ENCODE data around the gene TMX1.

Gene TMX1

DNA sequence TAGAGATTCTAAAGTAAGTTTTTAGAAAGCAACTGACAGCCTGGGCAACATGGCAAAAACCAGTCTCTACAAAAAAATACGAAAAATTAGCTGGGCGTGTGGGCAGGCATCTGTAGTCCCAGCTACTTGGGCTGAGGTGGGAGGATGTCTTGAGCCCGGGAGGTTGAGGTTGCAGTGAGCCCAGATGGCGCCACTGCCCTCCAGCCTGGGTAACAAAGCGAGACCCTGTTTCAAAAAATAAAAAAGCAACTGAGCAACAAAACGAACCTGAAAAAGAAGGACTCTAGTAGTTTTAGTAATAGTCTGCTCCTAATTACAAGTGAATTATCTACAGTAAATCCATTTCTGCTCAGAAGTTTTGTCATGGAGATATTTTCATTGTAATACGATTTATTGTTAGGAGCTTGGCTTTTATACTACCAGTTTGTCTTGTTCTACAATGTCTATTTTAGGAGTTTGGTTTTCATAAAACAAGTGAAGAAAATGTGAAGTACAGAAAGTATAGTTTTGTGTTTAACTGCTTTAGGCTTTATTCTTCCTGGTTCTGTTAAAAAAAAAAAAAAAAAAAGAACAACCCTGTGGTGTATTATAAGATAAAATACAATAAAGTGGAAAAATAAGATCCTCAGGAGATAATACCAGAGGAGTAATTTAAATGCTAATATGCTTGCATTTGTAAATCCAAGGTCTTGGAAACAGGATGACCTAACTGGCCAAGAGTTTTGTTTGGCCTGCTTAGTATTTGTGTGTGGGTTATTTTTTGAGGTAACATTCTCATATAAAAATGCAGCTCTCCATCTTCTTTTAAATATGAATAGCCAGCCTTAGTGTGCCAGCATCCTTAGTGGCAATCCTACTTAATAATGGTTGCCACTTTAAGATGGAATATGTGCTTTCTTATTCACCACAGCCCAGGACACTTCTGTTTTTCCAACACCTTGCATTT lies 2.8 kb downstream of the TMX1 start:
- no peak for DNase-seq (ENCODE audit: low read depth in 3 of 3, low spot score in 1 of 3)

DNA sequence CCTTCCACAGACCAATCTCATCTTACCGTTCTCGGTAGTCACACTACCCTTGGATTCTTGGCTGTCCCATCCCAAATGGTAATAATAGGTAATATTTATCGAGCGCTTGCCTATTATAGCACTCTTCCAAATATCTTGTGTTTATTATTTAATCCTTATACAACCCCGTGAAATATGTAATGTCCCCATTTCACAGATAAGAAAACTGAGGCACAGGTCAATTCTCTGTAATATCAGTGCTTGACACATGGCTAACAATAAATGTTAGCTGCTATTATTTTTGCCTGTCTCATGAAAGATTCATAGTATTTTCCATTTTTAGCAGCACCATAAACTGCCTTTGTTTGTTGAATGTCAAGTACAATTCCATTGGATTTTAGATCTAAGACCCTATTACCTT lies 4.5 kb downstream of the TMX1 start:
- DNase-seq (ENCODE audit: low read depth in 3 of 3, low spot score in 1 of 3): no peak

DNA sequence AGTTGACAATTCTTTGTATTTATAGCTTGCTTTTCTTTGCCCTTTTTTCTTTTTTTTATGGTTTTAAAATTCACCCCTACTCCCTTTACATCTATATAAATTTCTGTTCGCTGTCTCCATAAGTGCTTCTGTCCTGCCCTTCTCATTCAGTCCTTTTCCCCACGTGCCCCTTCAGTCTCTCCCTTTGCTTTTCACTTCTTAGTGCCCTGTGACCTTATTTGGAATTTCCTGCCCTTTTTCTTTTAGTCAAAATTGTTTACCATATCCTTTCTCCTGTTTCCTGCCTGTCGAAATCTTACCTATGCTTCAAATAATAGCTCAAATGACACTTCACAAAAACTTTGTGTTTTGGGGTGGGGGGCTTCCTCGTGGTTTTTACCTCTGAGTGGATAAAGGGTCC lies 6.0 kb downstream of the TMX1 start:
- no peak for DNase-seq (ENCODE audit: low read depth in 3 of 3, low spot score in 1 of 3)

DNA sequence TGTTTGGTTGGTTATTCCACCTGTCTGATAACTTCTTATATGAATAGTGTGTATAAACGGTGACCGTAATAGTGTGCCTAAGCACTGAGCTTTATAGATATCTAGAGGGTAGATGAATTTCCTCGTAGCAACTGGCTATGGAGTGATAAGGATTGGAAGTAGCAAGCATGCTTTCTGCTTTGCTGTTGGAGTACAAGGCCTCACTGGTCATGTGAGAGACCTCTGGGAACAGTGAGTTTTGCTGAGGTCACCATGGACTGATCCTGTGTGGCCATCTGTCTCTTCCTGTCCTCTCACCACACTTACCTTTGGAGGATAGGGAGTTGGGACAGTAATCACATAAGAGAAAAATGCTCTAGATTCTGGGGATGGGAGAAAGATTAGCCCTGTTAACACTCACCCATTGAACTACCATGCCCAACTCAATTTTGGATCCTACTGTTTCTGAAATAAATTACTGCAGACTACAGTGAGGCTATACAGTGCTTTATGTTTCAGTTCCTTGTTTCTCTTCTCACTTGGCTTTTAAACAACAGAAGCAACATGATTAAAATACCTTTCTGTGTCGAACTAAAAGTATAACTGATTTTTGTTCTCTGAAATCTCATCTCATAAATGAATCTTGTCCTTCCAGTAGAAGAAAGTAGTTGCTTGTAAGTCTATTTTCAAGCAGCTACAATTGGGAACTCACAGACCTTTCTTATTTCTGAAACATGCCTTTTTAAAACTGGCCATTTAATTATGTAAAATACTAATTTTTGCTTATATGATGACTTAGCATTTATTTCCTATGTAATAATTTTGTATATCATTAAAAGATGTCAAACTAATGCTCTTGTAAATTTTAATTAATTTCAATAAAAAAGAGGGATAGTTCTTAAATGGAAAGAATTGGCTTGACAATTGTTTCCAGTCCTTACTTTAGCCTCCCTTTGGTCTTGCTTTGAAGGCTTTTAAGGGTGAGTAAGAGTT lies 8.3 kb downstream of the TMX1 start:
- no peak for DNase-seq (ENCODE audit: low read depth in 3 of 3, low spot score in 1 of 3)

DNA sequence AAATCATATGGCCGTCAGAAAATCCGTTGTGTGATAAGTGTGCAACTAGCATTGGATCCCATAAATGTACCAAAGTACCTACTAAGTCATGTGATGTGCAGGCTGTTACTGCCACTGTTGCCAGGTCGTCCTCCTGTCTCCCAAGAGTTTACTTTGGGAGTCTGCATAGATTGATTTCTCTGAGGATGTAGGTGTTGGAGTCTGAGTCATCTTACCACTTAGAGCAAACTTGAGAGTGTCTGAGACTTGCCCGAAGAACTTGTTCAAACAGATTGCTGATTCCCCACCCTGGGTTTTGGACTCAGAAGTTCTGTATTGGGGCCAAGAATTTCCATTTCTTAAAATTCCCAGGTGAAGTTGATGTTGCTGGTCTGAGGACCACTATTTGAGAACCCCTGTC lies 11.4 kb downstream of the TMX1 start:
- no peak for DNase-seq (ENCODE audit: low read depth in 3 of 3, low spot score in 1 of 3)

DNA sequence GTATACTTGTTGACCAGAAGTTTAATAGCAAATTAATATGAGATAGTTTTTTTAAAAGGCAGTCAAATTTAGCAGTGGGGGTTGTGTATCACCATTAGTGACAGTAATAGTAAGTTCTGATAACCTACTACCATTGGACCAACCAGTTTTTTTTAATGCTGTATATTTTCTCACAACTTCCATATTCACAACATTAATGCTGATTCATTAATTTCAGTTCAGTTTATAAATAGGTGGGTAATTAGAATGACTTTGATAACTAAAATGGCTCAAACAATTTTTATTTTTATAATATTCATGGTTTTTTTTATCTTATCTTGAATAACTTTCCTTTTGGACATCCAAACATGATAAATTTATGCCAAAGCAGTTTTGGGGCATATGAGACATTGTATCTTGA lies 13.8 kb downstream of the TMX1 start:
- no peak for DNase-seq (ENCODE audit: low read depth in 3 of 3, low spot score in 1 of 3)

DNA sequence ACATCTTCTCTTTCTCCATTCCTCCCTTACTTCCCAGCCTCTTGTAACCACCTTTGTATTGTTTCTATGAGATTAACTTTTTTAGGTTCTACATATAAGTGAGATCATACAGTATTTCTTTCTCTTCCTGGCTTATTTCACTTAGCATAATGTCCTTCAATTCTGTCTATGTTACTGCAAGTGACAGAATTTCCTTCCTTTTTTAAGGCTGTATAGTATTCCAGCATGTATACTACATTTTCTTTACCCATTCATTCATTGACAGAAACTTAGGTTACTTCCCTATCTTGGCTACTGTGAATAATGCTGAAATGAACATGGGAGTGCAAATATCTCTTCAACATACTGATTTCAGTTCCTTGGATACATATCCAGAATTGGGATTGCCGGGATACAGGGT lies 18.2 kb downstream of the TMX1 start:
- DNase-seq (ENCODE audit: low read depth in 3 of 3, low spot score in 1 of 3): no peak

DNA sequence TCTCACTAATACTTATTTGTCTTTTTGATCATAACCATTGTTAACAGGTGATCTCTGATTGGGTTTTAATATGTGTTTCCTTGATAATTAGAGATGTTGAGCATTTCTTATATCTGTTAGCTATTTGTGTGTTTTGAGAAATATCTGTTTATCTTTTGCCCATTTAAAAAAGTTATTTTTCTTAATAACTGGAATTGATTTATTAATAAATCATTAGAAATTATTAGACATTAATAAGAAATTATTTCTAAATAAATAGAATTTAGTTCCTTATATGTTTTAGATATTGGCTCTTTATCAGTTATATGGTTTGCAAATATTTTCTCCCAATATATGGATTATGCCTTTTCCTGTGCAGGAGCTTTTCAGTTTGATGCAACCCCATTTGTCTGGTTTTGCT lies 18.7 kb downstream of the TMX1 start:
- DNase-seq (ENCODE audit: low read depth in 3 of 3, low spot score in 1 of 3): no peak

DNA sequence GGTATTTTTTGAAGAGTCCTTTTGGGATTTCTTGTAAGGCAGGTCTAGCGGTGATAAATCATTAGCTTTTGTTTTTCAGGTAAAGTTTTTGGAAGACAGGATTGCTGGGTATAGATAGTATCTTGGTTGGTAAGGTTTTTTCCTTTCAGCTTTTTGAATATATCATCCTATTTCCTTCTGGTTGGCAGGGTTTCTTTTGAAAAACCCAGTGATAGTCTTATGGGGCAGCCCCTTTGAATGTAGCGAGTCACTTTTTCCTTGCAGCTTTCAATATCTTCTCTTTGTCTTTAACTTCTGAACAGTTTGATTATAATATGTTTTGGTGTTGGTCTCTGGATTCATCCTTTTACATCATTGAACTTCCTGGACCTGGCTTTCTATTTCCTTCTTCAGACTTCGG lies 20.2 kb downstream of the TMX1 start:
- no peak for DNase-seq (ENCODE audit: low read depth in 3 of 3, low spot score in 1 of 3)

DNA sequence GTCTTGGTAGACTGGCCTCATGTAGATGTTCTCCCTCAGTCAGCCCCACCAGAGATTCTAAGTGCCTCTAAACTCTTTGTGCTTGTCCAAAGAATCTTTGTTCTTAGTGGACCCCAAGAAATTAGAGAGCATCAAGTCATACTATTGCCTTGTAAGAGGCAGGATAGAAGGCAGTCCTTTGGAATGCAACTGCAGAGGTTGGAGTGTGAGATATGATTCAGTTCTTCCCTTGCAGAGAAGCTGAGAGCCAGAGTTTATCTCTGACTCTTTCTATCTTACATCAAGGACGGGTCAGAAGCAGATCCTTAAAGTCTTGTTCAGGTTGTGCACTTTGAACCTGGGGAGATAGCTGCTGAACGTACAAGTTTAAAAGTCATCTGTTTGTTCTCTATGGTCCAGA lies 21.1 kb downstream of the TMX1 start:
- no peak for DNase-seq (ENCODE audit: low read depth in 3 of 3, low spot score in 1 of 3)

DNA sequence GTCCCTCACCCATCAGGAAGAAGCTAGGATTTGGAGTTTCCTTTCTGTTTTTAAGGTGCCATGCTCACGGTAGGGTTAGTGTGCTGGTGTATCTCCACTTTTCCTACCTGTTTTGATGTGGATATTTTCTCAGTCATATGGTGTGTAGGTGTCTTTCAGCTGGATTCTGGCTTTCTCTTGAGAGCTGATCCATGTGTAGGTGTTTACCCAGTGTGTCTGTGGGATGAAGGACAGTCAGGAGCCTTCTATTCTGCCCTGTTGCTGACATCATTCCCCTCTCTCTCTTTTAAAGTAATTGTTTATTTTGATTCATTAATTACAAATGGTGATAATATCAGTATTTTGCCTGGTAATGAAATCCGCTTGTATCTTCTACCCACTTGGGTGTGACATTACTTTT lies 22.8 kb downstream of the TMX1 start:
- DNase-seq (ENCODE audit: low read depth in 3 of 3, low spot score in 1 of 3): no peak

DNA sequence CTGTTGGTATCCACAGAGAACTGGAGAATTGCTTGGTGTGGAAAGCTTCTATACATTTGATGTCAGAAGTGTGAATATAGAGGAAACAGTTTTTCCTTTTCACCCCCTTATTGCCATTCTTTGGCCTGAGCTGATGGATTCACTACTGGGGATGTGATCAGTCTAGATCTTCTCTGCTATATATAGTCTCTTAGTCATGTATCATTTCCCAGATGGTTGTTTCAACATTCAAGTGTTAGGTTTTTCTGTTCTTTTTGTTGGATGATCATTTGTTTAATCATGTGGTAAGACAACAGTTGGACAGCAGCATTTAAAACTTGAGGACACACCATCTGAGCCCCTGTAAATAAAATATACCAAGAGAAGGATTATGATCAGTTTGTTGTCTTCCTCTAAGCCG lies 29.6 kb downstream of the TMX1 start:
- no peak for DNase-seq (ENCODE audit: low read depth in 3 of 3, low spot score in 1 of 3)

DNA sequence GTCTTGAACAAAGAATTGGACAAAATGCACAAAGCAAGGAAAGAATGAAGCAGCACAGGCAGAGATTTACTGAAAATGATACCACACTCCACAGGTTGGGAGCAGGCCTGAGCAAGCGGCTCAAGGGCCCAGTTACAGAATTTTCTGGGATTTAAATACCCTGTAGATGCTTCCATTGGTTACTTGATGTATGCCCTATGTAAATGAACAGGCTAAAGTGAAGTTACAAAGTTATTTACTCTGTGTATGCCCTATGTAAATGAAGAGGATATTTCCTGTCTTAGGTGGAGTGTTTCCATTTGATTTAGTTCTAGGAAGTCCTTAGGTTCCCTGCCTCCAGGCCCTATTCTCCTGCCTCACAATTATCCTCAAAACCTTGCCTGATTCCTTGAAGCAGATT lies 36.6 kb downstream of the TMX1 start:
- no peak for DNase-seq (ENCODE audit: low read depth in 3 of 3, low spot score in 1 of 3)

DNA sequence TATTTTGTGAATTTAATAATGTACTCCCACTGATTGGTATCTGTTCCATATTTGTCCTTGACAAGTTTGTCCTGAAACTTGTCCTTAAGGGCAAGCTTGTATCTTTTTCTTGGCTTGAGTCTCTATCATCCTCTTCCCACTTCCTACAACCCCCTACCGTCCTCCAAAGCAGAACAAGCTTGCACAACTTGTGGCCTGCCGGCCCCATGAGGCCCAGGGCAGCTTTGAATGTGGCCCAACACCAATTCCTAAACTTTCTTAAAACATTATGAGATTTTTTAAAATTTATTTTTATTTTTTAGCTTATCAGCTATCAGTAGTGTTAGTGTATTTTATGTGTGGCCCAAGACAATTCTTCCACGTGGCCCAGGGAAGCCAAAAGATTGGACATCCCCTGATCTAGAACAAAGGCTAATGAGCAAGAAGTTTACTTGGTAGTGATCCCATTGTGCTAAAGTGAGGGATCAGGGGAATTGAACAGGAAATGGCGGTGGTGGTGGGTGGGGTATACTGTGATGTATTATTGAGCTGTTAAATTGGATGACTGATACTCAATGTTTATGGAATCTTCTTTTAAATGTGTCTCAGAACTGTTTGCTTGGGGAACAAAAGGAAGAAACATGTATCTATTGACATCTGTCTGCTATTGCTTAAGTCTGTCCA lies 37.8 kb downstream of the TMX1 start:
- no peak for DNase-seq (ENCODE audit: low read depth in 3 of 3, low spot score in 1 of 3)

DNA sequence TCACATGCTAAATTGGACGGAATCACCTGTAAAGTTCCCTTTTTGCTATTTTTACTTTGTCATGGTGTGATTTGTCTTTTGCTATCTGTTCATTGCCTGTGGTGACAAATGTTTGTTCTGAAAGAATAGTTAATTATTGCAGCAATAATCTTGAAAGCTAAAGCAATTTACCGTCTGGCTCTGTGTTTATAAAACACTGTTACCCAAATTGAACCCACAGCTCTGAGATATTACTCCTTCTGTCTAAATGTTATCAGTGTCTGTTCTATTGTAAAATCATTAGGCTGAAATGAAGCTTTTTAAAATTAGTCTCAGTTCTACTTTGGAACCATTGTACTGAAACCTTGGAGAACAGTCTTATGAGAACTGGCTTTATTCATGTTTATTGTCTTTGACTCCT lies 42.5 kb downstream of the TMX1 start:
- no peak for DNase-seq (ENCODE audit: low read depth in 3 of 3, low spot score in 1 of 3)

DNA sequence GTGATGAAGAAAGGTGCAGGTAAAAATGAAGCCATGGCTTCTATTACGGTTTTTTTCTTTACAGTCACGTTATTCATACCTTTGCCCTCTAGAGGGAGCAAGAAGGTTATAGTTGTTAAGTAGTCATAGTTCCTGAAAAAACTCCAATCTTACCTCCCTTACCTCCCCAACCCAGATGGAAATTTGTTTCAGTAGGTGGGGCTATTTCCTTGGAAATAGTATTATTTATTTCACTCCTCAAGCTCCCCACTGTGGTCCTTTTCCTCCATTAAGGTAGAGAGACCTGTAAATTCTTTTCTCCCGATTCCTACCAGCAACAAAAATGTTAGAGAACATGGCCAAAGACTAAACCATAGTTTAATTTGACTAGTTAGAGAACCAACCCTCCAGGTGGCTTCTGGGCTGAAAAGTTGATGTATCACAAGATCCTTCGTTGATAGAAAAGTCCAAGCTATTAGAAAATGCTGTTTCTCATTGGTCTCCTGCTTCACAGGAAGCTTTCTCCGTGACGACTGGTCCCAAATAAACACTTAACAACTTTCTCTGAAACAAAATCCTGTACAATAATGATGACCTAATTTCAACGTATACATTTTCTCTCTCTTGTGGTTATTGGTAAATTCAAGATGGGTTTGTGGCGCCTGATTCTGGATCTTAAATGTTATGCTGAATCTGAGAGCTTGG lies 43.5 kb downstream of the TMX1 start:
- DNase-seq (ENCODE audit: low read depth in 3 of 3, low spot score in 1 of 3): no peak

DNA sequence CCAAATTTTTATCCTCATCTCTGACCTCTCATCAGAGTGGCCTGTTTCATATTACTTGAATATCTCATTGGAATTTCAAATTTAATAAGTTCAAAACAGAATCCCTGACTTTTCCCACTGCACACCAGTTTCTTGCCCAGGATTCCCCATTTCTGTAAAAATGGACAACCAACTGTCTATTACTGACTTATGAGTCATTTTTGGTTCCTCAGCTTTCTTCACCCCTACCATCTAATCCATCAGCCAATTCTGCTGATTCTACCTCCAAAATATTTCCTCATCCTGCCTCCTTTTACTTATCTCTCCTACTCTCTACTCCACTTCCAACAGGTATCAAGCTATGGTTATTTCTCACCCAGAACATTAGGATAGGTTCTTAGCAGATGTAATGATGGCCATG lies 44.2 kb downstream of the TMX1 start:
- DNase-seq (ENCODE audit: low read depth in 3 of 3, low spot score in 1 of 3): no peak

DNA sequence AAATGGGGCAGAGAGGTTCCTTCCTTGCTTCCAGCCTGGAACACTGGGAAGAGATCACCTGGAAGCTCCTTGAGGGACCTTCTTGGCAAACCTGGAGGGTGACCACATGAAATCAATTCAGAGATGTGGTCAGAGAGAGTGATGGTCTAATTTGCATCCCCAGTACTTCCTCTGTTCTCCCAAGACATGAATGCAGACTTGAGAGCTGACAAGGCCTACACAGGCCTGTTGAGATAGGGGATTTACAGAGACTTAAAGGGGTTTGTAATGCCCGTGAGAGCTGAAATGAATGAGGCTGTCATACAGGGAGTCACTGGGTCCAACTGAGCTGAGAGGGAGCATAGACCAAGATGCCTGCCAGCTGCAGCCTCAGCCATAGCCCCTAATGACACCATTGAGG lies 45.1 kb downstream of the TMX1 start:
- no peak for DNase-seq (ENCODE audit: low read depth in 3 of 3, low spot score in 1 of 3)

DNA sequence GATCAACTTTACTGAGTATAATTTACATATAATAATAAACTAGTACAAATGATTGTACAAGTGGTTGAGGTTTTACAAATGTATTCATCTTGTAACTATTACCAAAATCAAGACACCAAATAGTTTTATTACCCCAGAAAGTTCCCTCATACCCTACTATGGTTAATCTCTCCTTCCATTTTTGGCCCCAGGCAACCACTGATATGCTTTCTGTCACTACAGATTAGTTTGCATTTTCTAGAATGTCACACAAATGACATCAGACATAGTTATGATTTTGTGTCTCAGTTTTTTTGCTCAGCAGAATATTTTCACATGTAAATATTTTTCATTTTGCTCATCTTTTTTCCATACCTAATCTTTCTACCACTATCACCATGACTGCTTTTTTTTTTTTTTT lies 49.1 kb downstream of the TMX1 start:
- no peak for DNase-seq (ENCODE audit: low read depth in 3 of 3, low spot score in 1 of 3)

DNA sequence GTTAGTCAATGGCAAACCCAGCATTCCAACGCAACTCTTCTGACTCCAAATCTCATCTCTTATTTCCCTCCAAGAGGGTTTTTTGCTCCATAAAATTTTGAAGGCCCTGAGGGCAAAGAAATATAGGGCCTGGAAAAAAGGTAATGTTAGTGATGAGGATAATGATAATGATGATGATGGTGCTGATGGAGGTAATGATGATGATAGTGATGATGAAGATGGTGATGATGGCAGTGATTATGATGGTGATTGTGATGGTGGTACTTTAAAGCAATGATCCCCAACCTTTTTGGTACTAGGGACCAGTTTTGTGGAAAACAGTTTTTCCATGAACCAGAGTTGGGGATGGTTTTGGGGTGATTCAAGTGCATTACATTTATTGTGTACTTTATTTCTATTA lies 50.1 kb downstream of the TMX1 start:
- no peak for DNase-seq (ENCODE audit: low read depth in 3 of 3, low spot score in 1 of 3)

DNA sequence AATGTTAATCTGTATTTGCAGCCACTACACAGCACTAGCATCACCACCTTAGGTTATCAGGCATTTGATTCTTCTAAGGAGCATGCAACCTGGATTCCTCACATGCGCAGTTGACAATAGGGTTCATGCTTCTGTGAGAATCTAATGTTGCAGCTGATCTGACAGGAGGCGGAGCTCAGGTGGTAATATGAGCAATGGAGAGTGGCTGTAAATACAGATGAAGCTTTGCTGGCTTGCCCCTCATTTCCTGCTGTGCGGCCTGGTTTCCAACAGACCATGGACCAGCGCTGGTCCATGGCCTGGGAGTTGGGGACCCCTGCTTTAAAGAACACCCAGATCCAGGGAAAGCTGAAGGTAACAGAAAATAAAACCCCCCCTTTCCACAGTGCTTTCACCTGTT lies 51.0 kb downstream of the TMX1 start:
- no peak for DNase-seq (ENCODE audit: low read depth in 3 of 3, low spot score in 1 of 3)

Measured in stimulated activated CD4-positive, alpha-beta T cell treated with anti-CD3 and anti-CD28 coated beads, TNF-alpha, amount 100 ng/mL, for 1 hour (primary cell).